HG03135 (cell line): ENCODE data around the gene HAGH.

Source experiments
- ATAC-seq: cut with Tn5 transposase; IDR thresholded peaks from one replicate; pipeline ENCODE4 v1.9.1; 2021; ENCODE audit warnings: mild to moderate bottlenecking, moderate library complexity; ENCODE audit not compliant: unreplicated experiment

Gene HAGH

DNA sequence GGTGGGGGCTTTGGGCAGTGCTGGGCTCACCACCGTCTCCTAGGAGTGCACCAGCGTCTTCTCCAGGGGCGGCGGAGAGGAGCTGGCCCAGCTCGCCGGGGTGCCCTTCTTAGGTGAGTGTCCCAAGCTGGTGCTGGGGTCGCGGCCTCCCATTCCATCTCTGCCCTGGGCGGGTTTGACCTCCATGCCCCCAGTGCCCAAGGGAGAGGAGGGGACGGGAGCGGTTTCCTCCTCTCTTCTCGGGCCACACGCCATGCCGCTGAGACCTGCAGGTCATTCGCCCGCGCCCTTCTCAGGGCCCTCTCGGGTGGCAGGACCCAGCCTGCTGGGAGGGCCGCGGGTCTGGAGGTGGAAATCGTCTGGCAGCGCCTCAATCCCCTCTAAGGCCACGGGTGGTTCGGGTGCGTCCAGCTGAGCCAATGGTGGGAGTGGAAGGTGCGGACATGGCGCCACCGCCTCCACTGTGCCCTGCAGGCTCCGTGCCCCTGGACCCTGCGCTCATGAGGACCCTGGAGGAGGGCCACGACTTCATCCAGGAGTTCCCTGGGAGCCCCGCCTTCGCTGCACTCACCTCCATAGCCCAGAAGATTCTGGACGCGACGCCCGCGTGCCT is 38.4 kb downstream of the HAGH start:
- ATAC-seq = no peak

DNA sequence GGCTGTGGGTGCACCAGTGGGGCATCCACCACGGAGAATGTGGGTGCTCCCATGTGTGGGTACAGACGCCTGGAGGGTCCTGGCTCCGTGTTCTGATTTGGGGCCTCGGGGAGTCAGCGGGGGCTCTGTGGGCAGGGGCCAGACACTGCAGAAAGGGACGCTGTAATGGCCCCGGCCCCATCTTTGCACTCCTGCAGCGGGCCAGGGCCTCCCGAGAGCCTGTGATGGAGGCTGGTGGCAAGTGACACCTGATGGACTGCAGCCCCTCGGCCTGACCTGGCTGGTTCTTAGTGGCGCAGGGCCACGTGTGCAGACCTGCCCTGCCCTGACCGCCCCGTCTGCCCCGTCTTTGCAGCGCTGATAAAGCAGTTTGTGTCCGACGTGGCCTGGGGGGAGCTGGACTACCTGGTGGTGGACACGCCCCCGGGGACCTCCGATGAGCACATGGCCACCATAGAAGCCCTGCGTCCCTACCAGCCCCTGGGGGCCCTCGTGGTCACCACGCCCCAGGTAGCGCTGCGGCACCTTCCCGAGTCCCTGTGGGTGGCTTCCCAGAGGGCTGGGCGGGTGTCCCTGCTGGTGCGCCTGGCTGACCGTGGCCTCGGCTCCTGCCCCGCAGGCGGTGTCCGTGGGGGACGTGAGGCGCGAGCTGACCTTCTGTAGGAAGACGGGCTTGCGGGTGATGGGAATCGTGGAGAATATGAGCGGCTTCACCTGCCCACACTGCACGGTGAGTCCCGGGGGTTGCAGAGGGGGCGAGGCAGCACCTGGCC is 39.1 kb downstream of the HAGH start:
- no peak for ATAC-seq

DNA sequence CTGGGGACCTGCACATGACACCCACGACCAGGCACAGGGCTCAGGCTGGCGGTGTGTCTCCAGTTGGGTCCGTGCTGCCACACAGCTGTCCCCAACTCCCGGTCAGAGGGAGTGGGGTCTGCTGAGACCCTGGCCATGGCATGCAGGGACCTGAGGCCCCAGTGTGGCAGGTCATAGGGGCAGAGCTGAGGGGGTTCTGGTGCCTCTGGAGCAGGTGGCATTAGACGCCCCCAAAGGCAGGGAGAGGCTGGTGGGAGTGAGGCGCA is 39.6 kb downstream of the HAGH start:
- no peak for ATAC-seq

DNA sequence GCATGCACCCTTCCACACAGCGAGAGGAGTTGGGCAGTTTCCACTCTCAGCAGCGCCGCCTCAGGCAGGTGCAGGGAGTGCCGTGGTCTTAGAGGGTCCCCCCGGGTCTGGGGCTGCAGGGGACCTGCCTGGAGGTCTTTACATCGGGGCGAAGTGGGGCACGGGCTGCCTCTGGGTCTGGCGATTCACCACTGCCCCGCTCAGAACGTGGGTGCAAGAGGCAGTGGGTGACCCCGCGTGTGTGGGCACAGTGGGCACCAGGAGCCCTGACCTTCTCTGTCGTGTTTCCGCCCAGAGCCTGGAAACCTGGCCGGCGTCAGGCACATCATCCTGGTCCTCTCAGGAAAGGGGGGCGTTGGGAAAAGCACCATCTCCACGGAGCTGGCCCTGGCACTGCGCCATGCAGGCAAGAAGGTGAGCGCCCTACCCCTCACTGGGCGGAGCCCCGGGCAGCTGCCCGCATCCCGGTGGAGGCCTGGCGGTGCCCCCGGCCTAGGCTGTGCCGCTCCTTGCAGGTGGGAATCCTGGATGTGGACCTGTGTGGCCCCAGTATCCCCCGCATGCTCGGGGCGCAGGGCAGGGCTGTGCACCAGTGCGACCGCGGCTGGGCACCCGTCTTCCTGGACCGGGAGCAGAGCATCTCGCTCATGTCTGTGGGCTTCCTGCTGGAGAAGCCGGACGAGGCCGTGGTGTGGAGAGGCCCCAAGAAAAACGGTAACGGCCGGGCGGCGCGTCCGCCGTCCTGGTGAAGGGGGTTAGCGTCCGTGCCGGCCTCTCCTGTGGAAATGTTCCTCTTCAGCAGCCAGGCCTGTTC is 40.2 kb downstream of the HAGH start:
- no peak for ATAC-seq

DNA sequence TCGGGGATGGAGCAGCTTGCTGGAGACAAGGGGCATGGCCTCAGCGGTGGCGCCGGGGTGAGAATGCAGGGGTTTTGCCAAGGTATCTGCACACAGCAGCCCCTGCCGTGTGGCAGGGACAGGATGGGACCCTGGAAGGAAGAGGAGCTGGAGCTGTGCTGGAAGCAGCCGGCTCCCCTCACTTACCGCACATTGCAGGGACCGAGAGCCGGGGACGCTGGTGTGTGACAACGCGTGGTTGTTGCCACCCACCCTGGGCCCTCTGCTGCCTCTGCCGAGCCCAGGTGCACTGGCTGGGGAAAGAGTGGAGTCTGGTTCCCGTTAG is 40.8 kb downstream of the HAGH start:
- ATAC-seq = no peak

DNA sequence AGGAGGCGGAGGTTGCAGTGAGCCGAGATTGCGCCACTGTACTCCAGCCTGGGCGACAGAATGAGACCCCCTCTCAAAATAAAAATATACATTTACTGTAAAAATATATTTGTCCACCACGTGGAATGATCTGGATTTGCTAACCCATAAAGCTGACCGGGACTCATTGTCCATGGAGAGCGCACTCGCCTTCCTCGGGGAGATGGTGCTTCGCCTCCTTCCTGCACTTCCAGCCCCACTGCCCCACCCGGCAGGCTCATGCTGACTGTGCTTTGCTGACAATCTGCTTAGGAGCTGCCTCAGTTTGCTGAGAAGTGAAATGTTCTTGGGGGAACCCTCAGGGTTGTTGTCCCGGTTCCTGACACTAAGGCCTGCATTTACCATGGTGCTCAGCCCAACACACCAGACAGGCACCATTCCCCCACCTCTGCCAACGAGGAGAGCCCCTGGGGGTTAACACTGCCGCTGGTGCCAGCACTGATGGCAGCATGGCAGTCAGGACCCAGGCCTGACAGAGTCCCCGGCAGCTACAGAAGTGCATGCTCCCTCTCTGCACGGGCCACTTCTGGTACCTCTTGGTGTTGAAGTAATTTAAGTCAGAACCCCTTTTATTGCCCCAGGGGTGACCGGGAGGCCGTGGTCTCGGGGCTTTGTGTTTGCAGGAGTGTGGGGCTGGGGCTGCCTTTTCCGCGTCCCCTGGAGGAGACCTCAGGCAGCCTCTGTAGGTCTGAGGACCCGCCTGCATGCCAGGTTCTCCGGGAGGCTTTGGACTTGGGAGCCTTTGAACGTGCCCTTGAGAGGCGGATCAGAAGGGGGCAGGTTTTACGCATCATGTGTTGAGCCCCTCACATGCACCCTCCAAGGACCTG is 41.4 kb downstream of the HAGH start:
- ATAC-seq = no peak

DNA sequence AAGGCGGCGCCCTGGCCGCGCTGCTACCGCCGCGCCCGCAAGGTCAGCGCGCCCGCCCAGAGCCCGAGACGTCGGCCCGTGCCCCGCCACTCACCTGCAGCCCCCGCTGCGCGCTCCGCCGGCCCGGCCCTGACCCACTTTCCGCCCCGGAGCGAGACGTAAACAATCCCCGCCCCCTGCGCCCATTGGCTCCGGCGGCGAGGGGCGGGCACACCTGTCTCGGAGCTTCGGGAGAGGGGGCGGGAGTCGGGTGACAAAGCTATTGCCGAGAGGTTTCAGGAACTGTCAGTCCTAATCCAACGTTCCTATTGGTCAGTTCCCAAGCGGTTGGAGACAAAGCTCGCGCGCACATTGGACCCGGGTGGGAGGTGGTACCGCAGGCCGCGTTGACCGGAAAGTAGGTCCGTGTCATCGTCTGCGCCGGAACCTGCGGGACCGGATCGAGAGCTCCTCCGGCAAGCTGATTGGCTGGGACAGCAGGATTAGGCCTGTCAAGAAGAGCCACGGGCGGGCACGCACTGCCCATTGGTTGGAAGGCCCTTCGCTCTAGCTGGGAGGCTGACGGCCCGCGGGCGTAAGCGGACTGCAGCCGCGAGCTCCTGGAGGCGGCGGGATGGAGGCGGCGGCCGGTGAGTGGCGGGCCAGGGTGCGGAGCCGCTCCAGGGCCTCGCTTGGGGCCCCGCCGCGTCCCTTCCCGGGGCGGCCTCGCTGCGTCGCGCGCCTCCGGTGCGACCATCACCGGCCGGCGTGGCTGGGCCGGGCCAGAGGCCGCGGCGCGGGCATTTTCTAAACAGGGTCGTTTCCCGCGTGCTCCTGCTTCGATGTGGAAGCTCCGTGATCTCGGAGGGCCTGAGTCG is 44.0 kb downstream of the HAGH start, which contains the start of the genes NUBP2 and SPSB3:
TSS of gene NUBP2 (plus strand) at position 553 of the 857 bp plus-strand sequence. CDS start at position 614, 61 bp downstream.
TSS of gene SPSB3 (minus strand) at position 164 of the 857 bp plus-strand sequence. CDS start 1,088 bp downstream, outside the sequence.
- ATAC-seq = peak; percentile 86

DNA sequence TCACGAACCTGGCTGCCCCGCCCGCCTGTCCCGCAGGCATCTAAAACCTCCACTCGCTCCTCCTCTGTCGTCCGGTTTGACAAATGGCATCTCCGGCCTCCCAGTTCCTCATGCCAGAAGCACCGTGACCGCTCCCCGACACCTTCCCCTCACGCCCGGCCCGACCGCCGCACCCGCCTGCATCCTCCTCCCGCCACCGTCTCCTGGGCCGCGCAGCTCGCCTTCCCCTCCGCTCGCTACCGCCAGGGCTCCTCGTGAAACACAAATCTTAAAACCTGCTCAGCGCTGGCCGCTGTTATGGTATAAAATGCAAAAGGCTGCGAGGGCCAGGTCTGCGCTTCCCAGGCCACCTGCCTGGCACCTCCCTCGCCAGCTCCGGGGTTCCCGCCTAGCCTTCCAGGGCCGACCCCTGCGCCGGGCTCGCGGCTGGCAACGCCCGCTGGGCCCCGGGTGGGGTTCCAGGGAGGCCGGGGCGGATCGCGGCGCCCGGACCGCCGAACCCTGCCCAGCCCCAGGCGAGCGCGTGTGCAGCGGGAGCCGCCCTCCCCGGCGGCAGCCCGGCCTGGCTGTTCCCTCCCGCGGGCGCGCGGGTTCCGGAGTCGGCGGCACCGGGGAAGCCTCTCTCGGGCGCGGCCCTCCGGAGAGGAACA is 44.7 kb downstream of the HAGH start:
- ATAC-seq = peak; percentile 0

DNA sequence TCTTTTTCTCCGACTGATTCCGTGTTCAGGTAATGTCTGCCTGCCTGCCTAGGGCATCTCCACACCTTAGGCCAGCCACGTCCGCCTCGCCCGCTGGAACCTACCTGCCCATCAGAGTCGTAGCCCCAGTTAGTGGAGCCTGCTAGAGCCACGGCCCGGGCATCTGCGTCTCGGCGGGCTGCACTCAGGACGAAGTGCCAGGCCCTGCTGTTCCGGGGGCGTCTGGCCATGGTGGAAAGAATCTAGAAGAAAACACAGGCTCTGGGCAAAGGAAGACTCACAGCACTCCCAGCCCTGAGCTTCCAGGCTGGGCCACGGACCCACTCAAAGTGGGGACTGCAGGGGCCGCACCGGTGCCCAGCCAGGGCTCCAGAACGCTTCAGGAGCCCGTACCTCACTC is 45.4 kb downstream of the HAGH start:
- no peak for ATAC-seq

DNA sequence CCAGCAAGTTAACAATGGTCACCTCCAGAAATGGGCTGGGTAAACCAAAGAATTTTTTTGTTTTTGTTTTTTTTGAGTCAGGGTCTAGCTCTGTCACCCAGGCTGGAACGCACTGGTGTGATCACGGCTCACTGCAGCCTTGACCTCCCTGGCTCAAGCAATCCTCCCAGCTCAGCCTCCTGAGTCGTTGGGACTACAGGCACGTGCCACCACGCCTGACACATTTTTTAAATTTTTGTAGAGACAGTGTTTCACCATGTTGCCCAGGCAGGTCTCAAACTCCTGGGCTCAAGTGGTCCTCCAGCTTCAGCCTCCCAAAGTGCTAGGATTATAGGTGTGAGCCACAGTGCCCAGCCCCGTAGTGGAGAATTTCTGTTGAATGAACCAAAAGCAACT is 46.0 kb downstream of the HAGH start:
- no peak for ATAC-seq

DNA sequence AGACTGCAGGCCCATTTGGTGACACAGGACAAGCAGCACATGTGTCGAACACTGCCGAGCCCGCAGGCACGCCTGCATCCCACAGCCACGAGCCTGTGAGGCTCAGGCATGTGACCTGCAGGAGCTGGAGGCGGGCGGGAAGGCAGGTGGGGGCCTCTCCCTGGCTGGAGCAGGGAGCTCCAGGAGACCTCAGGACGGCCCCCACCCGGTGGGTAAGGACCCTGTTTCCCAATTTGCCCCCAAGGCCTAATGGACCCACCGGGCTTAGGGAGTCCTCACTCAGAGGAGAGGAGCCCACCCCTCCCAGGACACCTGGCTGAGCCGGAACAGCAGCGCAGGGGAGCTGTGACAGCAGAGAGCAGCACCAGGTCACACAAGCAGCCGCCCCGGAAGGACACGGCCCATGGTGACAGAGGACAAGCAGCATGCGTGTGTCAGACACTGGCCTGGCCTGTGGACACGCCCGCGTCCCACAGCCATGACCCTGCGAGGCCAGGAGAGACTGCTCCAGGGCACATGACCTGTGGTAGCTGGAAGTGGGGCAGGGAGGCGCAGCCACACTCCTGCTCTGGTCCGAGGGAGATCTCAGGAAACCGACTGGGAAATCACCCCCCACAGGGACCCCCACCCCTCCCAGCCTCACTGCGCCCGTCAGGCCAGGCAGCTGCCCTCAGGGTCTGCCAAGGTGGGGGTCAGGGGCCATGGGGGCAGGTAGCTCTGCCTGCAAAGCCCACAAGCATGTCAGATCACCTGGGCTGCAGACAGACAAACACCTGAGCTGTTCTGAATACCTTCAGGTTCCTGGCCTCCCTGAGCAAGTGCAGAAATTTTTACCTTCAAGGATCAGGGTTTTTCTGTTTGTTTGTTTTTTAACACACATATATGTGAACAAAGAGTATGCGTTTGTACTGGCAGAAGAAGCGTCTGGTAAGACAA is 46.6 kb downstream of the HAGH start:
- ATAC-seq = no peak

DNA sequence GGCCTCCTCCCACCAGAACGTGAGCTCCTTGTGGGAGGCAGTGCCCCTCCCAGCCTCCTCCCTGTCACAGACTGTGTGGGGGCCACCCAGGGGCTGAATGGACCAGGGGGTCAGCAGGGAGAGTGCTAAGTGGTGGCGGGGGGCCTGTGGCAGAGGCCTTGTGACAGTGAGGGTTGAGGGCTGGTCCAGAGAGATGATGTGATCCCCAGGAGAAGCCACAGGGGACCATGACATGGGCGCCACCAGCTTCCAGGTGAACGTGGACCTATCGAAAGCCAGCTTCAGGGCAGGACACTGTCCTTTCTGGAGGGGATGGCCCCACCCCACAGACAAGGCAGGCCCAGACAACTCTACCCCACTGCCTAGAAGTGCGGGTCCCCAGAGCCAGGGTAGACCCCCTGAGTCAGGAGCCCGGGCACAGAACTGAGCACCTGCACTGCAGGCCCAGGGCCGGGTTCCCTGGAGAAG is 47.4 kb downstream of the HAGH start:
- ATAC-seq = no peak

DNA sequence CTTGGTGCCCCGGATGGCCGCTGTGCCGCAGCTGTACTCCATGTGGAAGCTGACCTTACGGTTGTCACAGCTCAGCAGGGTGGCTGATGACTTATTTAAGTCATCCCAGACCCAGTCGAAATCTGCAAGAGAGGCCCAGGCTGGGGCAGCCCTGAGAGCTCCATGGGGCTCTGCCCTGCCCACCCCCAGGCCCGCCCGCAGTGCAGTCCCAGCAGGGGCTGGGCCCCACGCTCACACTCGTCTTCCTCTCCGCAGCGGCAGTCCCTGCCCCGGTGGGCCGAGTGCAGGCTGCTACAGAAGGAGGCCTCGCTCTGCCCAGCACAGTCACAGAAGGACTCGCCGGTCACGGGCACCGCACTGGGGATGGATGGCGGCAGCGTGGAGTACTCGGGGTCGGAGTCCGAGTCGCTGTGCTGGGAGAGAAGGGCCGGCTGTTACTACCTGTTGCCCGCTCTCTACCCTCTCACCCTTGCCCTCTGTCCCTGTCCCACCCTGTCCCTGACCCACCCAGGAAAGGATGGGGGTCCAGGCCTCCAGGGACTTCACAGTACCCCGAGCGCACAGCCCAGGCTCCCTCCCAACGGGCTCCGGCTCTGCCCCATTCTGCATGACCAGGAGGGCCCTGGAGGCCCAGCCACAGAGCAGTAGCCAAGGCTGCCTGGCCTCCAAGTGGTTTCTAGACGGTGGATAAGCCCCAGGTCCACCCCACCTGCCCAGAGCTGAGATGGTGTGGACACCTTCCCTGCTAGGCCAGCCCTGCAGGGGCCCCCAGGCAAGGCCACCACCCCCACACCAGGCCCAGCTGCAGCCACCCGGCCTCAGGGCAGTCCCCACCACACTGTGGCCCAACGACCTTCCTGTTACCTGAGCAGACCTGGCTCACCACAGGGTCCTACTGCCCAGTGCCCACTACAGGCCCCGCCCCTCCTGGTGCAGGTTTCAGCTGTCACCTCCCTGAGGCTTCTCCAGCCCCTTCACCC is 48.1 kb downstream of the HAGH start:
- ATAC-seq = no peak

DNA sequence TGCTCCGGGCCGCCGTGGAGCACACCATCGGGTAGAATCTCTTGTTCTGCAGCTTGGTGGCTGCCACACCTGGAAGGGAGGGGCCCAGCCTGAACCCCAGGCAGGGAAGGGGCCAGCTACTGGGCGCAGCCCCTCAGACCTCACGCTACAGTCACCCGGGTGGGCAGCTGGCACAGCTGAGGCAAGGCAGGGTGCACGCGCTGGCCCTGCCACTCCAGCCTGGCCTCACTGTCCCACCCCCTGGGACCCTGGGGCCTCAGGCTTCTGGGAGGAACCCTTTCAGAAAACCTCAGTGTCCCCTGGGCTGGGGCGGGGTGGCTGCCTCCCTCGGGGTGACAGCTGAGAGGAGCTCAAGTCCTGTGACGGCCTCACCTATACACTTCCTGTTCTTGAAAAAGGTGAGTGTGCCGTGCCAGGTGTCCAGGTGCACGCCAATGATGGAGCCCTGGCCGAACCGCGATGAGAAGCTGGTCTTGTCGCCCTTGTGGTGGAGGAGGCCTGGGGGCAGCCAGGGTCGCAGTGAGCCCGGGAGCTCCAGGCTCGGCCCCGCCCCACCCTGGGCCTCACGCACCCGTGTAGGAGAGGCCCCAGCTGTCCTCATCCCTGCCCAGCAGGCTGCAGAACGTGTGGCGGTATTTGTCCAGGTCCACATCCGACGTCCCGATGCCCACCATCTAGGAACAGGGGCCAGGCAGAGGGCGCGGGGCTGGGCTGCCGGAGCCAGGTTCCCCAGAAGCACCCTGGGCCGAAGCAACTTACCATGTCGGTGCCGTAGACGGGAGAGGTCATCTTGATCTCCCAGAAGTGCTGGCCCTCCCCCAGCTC is 49.0 kb downstream of the HAGH start:
- no peak for ATAC-seq

DNA sequence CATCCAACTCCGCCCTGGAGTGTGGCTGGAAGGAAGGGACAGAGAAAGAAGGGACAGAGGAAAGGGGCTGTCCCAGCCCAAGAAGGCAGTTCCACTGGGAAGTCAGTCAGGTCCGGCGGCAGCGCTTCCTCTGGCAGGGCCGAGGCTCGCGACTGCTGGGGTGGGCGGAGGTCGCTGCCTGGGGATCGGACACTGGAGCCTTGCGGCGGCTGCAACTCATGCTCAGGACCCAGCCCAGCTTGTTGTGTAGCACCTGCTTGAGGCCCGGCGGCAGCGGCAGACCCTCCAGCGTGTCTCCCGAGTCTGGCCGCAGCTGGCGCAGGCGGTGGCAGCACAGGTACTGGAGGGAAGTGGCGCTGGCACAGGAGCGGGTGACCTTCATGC is 49.6 kb downstream of the HAGH start:
- ATAC-seq = no peak

DNA sequence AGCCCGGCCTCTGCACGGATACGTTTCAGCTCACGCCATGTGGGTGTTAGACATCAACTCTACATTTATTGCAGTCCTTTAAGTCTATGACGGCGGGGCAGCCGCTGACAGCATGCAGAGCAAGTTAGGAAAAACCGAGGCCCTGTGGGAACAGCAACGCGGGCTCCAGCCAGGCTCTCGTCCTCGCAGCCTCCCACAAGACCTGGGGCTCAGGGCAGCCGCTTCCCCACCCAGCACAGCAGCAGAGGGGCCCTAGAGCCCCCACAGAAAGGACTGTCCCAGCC is 50.0 kb downstream of the HAGH start:
- no peak for ATAC-seq
